A549 (cell line): ENCODE measurements around the gene NDUFB11.

Experiments
- ESRRA ChIP-seq: fragments of 150-350 bp; IDR thresholded peaks from 2 replicates; pipeline ENCODE4 v1.6.1; 2014; ENCODE audit warnings: mild to moderate bottlenecking, low read length, borderline replicate concordance
- POLR2A ChIP-seq: IDR thresholded peaks from 2 replicates; pipeline ENCODE4 v1.6.1; 2012; ENCODE audit warnings: mild to moderate bottlenecking, low read length
- RARB ChIP-seq: fragments of 250-450 bp; sonication (Bioruptor Pico); IDR thresholded peaks from 2 replicates; pipeline ENCODE4 v1.8.0; 2021; ENCODE audit warnings: mild to moderate bottlenecking, moderate library complexity
- USF2 ChIP-seq: fragments of 450-650 bp; IDR thresholded peaks from 2 replicates; pipeline ENCODE4 v1.6.1; 2014; ENCODE audit warnings: antibody characterized with exemption
- TF ChIP-seq, protein P1 (sequence below): fragments of >200 bp; sonication (Bioruptor Twin); formaldehyde crosslinking; IDR thresholded peaks from 3 replicates; pipeline ENCODE4 v1.5.1; 2016
- TF ChIP-seq, protein P2 (sequence below): fragments of 250-450 bp; sonication (Bioruptor Pico); IDR thresholded peaks from 2 replicates; pipeline ENCODE4 v1.5.0; 2021; ENCODE audit warnings: mild to moderate bottlenecking, moderate library complexity, borderline replicate concordance
- TF ChIP-seq, protein P3 (sequence below): IDR thresholded peaks from 2 replicates; pipeline ENCODE4 v1.6.1; 2012
- TF ChIP-seq, protein P4 (sequence below): fragments of 200-600 bp; sonication (generic); IDR thresholded peaks from 2 replicates; pipeline ENCODE4 v1.6.1; 2016; ENCODE audit warnings: antibody characterized with exemption, mild to moderate bottlenecking, moderate library complexity

- TF ChIP-seq, protein P1, sequence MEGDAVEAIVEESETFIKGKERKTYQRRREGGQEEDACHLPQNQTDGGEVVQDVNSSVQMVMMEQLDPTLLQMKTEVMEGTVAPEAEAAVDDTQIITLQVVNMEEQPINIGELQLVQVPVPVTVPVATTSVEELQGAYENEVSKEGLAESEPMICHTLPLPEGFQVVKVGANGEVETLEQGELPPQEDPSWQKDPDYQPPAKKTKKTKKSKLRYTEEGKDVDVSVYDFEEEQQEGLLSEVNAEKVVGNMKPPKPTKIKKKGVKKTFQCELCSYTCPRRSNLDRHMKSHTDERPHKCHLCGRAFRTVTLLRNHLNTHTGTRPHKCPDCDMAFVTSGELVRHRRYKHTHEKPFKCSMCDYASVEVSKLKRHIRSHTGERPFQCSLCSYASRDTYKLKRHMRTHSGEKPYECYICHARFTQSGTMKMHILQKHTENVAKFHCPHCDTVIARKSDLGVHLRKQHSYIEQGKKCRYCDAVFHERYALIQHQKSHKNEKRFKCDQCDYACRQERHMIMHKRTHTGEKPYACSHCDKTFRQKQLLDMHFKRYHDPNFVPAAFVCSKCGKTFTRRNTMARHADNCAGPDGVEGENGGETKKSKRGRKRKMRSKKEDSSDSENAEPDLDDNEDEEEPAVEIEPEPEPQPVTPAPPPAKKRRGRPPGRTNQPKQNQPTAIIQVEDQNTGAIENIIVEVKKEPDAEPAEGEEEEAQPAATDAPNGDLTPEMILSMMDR, result no peak
- TF ChIP-seq POLR2A (no peak), RARB (no peak), USF2 (no peak), ESRRA (no peak)
- TF ChIP-seq, protein P2, sequence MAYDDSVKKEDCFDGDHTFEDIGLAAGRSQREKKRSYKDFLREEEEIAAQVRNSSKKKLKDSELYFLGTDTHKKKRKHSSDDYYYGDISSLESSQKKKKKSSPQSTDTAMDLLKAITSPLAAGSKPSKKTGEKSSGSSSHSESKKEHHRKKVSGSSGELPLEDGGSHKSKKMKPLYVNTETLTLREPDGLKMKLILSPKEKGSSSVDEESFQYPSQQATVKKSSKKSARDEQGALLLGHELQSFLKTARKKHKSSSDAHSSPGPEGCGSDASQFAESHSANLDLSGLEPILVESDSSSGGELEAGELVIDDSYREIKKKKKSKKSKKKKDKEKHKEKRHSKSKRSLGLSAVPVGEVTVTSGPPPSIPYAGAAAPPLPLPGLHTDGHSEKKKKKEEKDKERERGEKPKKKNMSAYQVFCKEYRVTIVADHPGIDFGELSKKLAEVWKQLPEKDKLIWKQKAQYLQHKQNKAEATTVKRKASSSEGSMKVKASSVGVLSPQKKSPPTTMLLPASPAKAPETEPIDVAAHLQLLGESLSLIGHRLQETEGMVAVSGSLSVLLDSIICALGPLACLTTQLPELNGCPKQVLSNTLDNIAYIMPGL, result no peak
- TF ChIP-seq, protein P3, sequence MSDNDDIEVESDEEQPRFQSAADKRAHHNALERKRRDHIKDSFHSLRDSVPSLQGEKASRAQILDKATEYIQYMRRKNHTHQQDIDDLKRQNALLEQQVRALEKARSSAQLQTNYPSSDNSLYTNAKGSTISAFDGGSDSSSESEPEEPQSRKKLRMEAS, result no peak
- TF ChIP-seq, protein P4, sequence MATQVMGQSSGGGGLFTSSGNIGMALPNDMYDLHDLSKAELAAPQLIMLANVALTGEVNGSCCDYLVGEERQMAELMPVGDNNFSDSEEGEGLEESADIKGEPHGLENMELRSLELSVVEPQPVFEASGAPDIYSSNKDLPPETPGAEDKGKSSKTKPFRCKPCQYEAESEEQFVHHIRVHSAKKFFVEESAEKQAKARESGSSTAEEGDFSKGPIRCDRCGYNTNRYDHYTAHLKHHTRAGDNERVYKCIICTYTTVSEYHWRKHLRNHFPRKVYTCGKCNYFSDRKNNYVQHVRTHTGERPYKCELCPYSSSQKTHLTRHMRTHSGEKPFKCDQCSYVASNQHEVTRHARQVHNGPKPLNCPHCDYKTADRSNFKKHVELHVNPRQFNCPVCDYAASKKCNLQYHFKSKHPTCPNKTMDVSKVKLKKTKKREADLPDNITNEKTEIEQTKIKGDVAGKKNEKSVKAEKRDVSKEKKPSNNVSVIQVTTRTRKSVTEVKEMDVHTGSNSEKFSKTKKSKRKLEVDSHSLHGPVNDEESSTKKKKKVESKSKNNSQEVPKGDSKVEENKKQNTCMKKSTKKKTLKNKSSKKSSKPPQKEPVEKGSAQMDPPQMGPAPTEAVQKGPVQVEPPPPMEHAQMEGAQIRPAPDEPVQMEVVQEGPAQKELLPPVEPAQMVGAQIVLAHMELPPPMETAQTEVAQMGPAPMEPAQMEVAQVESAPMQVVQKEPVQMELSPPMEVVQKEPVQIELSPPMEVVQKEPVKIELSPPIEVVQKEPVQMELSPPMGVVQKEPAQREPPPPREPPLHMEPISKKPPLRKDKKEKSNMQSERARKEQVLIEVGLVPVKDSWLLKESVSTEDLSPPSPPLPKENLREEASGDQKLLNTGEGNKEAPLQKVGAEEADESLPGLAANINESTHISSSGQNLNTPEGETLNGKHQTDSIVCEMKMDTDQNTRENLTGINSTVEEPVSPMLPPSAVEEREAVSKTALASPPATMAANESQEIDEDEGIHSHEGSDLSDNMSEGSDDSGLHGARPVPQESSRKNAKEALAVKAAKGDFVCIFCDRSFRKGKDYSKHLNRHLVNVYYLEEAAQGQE, result no peak
Observed at GRCh38 chrX:47169273-47169672, 24.8 kb upstream of the NDUFB11 start.
